ENCODE measurements around the gene GHRL. TPM values are rescaled to one million over a fixed set of nuclear protein-coding genes. Genes with fewer than 3 reads are reported as not detected.

The GHRL gene
- total RNA-seq, 1 experiment from 2014 or later: not detected

DNA sequence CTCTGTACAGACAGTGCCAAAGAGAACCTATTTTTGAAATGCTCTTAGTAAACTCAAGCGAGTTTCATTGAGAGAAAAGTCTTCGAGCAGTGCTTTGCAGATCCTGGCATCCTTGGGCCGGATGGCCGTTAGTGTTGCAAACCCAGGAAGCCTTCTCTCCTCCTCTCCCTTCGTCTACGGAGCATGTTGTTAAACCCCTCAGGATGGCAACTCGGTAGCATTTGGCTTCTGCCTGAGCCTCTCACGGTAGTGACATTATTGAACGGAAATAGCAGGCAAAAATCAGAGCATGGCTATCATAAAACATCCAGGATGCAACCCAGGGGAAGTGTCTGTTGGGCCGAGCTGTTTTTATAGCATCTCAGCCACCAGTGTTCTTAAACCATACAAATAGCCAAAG, 34.8 kb upstream of the GHRL start:
- Histone ChIP-seq H3K9me2 (ENCODE audit: insufficient read depth) (no peaks in the 10 kb centered on the region), H3K27me3 (ENCODE audit: insufficient read depth, low read length) (peaks cover 45% of the 10 kb centered on the region; the same call in 1 of the 2 replicates), H3K27ac (ENCODE audit: low read depth, low read length) (no peak overlapping the region), H3K4me2 (ENCODE audit: low read length) (no peak overlapping the region), H3K4me3 (replicated peaks in 1 of 2; ENCODE audit: low read depth in 1 of 2, low read length in 2 of 2) (no peak overlapping the region), H3K79me2 (ENCODE audit: insufficient read depth, low read length) (no peaks in the 10 kb centered on the region), H4K20me1 (ENCODE audit: insufficient read depth) (no peaks in the 10 kb centered on the region), H2AFZ (ENCODE audit: low read depth, low read length, poor library complexity, severe bottlenecking) (no peak overlapping the region), H3K36me3 (ENCODE audit: control insufficient read depth in 1 of 2, insufficient read depth in 2 of 2, low read length in 2 of 2) (no peaks in the 10 kb centered on the region), H3K9ac (ENCODE audit: low read length) (no peak overlapping the region), H3K9me3 (ENCODE audit: control insufficient read depth in 1 of 2, insufficient read depth in 1 of 2, low read depth in 1 of 2, low read length in 2 of 2) (no peaks in the 10 kb centered on the region), H3K4me1 (ENCODE audit: control insufficient read depth in 1 of 2, insufficient read depth in 2 of 2, low read length in 2 of 2) (no peaks in the 10 kb centered on the region)
- RAD21 ChIA-PET (ENCODE audit: low non-redundant PET in 1 of 2, low total read pairs in 2 of 2, uncharacterized antibody in 2 of 2, unreplicated experiment in 2 of 2): no interaction called here
- intact Hi-C loops (cut with micrococcal nuclease): no loop called here
- no peak for TF ChIP-seq EGR1 (IDR thresholded peaks at IDR 0.05; ENCODE audit: low read depth)
- no peak for TF ChIP-seq RAD21 (IDR thresholded peaks at IDR 0.05; ENCODE audit: low read depth)
- no peak for TF ChIP-seq CEBPB (IDR thresholded peaks at IDR 0.05; ENCODE audit: low read depth)
- no peak for TF ChIP-seq EZH2 (IDR thresholded peaks at IDR 0.05)
- no peak for TF ChIP-seq TCF7L2 (IDR thresholded peaks at IDR 0.05; ENCODE audit: borderline replicate concordance, extremely low read depth, insufficient read depth, insufficient read length)
- TF ChIP-seq SP1 (IDR thresholded peaks at IDR 0.05; ENCODE audit: low read depth): no peak
- CTCF ChIA-PET: no interaction called here
- POLR2A ChIA-PET: no interaction called here
- no TSS peak for BruUV-seq (replicated peaks)
- no peak for ATAC-seq
- DNase-seq (ENCODE audit: low read depth, low spot score): no peak

DNA sequence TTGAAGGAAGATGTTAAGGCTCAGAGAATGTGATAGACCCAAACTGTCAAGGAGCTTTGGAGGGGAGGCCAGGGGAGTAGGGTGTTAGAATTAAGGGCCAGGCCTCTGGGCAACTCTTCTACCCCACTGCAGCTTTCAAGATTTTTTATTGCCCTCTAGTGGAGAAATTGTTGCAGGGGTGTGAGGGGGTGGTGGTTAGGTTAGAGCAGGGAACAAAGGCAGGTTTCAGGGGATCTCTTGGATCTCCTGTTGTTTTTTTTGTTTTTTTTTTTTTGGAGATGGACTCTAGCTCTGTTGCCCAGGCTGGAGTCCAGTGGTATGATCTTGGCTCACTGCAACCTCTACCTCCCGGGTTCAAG, 29.6 kb upstream of the GHRL start:
- no peak overlapping the region for H2AFZ ChIP-seq (ENCODE audit: low read depth, low read length, poor library complexity, severe bottlenecking)
- CTCF ChIA-PET: interaction anchor here (0.7 to 1.3 kb wide), 5 partner anchors 9 to 530 kb away, joined by 3 to 11 read pairs (median 3); partner anchors contain the start of genes ARPC4 and CRELD1
- peaks cover 12 to 19% of the 10 kb centered on the region in 2 experiments; a peak in 3 of 4 replicates for H3K36me3 ChIP-seq (ENCODE audit: control insufficient read depth in 1 of 2, insufficient read depth in 2 of 2, low read length in 2 of 2)
- peaks cover 0 to 19% of the 10 kb centered on the region in 2 experiments; a peak in 2 of 4 replicates for H3K4me1 ChIP-seq (ENCODE audit: control insufficient read depth in 1 of 2, insufficient read depth in 2 of 2, low read length in 2 of 2)
- 0 out of 2 replicates have a peak, but pooled peaks cover 4% of the 10 kb centered on the region for H4K20me1 ChIP-seq (ENCODE audit: insufficient read depth)
- no peak overlapping the region for H3K4me3 ChIP-seq (replicated peaks in 1 of 2; ENCODE audit: low read depth in 1 of 2, low read length in 2 of 2)
- RAD21 ChIA-PET (ENCODE audit: low non-redundant PET in 1 of 2, low total read pairs in 2 of 2, uncharacterized antibody in 2 of 2, unreplicated experiment in 2 of 2): interaction anchor here in 1 of 2 experiments (0.6 to 0.7 kb wide), 2 partner anchors 116 to 390 kb away, joined by 3 read pairs; no protein-coding TSS in a partner anchor
- H3K27me3 ChIP-seq (ENCODE audit: insufficient read depth, low read length): peaks cover 15% of the 10 kb centered on the region; the same call in 1 of the 2 replicates
- no peaks in the 10 kb centered on the region for H3K9me2 ChIP-seq (ENCODE audit: insufficient read depth)
- no peak overlapping the region for H3K9ac ChIP-seq (ENCODE audit: low read length)
- POLR2A ChIA-PET: interaction anchor here (1.0 kb wide), 1 partner anchor 389 kb away, joined by 4 read pairs; no protein-coding TSS in a partner anchor
- H3K4me2 ChIP-seq (ENCODE audit: low read length): 0 out of 2 replicates have a peak overlapping the region, but pooled peaks have one; percentile 8
- ATAC-seq (peak; percentile 41), DNase-seq (ENCODE audit: low read depth, low spot score) (peak; percentile 29)
- H3K27ac ChIP-seq (ENCODE audit: low read depth, low read length): no peak overlapping the region
- BruUV-seq (replicated peaks): no TSS peak
- H3K79me2 ChIP-seq (ENCODE audit: insufficient read depth, low read length): peaks cover 35% of the 10 kb centered on the region
- intact Hi-C loops (cut with micrococcal nuclease): no loop called here
- H3K9me3 ChIP-seq (ENCODE audit: control insufficient read depth in 1 of 2, insufficient read depth in 1 of 2, low read depth in 1 of 2, low read length in 2 of 2): no peaks in the 10 kb centered on the region
- TF ChIP-seq EZH2phosphoT487 (IDR thresholded peaks at IDR 0.05; ENCODE audit: borderline replicate concordance) (no peak), FOSL1 (IDR thresholded peaks at IDR 0.05; ENCODE audit: low read depth) (no peak), ELF1 (IDR thresholded peaks at IDR 0.05; ENCODE audit: borderline replicate concordance, low read depth) (no peak), EZH2 (IDR thresholded peaks at IDR 0.05) (no peak)
- TF ChIP-seq, protein P1, sequence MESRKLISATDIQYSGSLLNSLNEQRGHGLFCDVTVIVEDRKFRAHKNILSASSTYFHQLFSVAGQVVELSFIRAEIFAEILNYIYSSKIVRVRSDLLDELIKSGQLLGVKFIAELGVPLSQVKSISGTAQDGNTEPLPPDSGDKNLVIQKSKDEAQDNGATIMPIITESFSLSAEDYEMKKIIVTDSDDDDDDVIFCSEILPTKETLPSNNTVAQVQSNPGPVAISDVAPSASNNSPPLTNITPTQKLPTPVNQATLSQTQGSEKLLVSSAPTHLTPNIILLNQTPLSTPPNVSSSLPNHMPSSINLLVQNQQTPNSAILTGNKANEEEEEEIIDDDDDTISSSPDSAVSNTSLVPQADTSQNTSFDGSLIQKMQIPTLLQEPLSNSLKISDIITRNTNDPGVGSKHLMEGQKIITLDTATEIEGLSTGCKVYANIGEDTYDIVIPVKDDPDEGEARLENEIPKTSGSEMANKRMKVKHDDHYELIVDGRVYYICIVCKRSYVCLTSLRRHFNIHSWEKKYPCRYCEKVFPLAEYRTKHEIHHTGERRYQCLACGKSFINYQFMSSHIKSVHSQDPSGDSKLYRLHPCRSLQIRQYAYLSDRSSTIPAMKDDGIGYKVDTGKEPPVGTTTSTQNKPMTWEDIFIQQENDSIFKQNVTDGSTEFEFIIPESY (IDR thresholded peaks at IDR 0.05; ENCODE audit: extremely low read depth, insufficient replicate concordance, low read length): no peak
- TF ChIP-seq, protein P2, sequence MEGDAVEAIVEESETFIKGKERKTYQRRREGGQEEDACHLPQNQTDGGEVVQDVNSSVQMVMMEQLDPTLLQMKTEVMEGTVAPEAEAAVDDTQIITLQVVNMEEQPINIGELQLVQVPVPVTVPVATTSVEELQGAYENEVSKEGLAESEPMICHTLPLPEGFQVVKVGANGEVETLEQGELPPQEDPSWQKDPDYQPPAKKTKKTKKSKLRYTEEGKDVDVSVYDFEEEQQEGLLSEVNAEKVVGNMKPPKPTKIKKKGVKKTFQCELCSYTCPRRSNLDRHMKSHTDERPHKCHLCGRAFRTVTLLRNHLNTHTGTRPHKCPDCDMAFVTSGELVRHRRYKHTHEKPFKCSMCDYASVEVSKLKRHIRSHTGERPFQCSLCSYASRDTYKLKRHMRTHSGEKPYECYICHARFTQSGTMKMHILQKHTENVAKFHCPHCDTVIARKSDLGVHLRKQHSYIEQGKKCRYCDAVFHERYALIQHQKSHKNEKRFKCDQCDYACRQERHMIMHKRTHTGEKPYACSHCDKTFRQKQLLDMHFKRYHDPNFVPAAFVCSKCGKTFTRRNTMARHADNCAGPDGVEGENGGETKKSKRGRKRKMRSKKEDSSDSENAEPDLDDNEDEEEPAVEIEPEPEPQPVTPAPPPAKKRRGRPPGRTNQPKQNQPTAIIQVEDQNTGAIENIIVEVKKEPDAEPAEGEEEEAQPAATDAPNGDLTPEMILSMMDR (IDR thresholded peaks at IDR 0.05 in 2 of 3, conservative IDR thresholded peaks at IDR 0.05 in 1 of 3; ENCODE audit: borderline replicate concordance in 1 of 3, insufficient read depth in 1 of 3, low read depth in 2 of 3, low read length in 2 of 3): peak; percentile 57 to 65 (median 62); a peak in 5 of 6 replicates
- TF ChIP-seq, protein P3, sequence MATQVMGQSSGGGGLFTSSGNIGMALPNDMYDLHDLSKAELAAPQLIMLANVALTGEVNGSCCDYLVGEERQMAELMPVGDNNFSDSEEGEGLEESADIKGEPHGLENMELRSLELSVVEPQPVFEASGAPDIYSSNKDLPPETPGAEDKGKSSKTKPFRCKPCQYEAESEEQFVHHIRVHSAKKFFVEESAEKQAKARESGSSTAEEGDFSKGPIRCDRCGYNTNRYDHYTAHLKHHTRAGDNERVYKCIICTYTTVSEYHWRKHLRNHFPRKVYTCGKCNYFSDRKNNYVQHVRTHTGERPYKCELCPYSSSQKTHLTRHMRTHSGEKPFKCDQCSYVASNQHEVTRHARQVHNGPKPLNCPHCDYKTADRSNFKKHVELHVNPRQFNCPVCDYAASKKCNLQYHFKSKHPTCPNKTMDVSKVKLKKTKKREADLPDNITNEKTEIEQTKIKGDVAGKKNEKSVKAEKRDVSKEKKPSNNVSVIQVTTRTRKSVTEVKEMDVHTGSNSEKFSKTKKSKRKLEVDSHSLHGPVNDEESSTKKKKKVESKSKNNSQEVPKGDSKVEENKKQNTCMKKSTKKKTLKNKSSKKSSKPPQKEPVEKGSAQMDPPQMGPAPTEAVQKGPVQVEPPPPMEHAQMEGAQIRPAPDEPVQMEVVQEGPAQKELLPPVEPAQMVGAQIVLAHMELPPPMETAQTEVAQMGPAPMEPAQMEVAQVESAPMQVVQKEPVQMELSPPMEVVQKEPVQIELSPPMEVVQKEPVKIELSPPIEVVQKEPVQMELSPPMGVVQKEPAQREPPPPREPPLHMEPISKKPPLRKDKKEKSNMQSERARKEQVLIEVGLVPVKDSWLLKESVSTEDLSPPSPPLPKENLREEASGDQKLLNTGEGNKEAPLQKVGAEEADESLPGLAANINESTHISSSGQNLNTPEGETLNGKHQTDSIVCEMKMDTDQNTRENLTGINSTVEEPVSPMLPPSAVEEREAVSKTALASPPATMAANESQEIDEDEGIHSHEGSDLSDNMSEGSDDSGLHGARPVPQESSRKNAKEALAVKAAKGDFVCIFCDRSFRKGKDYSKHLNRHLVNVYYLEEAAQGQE (IDR thresholded peaks at IDR 0.05; ENCODE audit: low read depth): no peak

Data from HCT116 (cell line).